ENCODE data around the gene RNF220.

RNF220 gene

DNA sequence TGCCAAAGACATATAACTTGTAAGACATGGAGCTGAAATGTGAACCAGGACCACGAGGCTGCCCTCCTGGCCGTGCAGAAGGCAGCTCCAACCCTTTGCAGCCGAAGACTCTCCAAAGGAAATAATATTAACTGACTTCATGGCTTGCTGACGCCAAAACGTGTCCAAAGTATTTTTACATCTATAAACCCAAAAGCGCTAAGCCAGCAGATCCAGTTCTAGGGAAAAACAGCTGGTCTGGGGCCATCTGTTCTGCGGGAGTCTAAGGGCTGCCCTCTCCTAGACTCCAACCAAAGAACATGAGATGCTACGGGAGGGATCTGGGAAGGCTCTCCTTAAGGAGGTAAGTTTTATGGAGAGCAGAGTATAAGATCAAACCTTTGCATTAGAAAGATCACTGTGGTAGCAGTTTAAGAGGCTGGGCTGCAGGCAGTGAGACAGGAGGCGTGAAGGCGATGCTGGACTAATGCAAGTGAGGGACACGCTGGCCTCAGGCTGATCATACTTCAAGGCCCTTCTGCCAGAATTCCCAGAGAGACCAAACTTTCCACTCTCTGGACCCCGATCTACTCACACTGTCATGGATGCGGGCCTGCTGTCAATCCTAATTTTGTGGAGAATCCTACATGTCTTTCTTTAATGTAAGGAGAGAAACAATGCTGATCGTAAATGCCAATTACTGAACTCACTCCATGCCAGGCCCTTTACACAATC is 268.1 kb downstream of the RNF220 start:
- no peak for DNase-seq (ENCODE audit: extremely low read depth in 1 of 2, low read depth in 1 of 2)

GRCh38 chr1:44673675-44674112 is 268.6 kb downstream of the RNF220 start:
- DNase-seq (ENCODE audit: extremely low read depth in 1 of 2, low read depth in 1 of 2), result no peak

- peak; percentile 86 to 94 for DNase-seq (ENCODE audit: extremely low read depth in 1 of 2, low read depth in 1 of 2)
Observed at GRCh38 chr1:44674113-44675000, 269.3 kb downstream of the RNF220 start, which contains the start of the genes ARMH1 and TMEM53. Gene ARMH1 (plus strand): TSS chr1:44674714. CDS start chr1:44689698, 14,984 bp downstream. Gene TMEM53 (minus strand): TSS chr1:44674481. CDS start chr1:44674391, 90 bp downstream.

GRCh38 chr1:44675186-44675585 is 270.1 kb downstream of the RNF220 start:
- DNase-seq (ENCODE audit: extremely low read depth in 1 of 2, low read depth in 1 of 2), result no peak

DNA sequence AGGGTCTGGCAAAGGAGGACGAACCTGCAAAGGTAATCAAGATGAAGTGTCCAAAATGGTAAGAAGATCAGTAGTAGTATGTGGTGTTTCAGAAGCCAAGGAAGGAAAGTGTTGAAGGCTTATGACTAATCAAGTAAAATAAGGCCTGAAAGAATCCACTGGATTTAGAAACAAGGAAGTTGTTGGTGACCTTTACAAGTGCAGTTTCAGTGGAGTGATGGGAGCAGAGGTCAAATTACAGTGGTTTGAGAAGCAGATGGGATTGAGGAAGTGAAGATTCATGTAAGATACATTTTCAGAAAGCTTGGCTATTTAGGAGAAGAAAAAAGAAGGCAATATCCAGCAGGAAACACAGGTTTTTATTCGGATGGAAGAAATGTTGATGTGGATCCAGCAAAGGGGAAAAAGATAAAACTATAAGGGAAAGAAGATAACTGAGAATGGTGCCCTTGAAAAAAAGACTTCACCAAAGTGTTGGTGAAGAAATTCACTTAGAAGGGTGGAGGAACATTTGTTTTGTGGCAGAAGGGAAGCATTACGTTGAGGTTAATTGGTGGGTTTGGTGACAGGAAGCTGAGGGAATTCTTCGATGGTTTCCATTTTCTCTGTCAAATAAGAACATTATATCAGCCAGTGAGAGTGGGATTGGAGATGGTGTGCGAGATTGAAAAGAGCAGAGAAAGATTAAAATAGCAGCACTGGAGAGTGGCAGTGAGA is 271.6 kb downstream of the RNF220 start:
- no peak for DNase-seq (ENCODE audit: extremely low read depth in 1 of 2, low read depth in 1 of 2)

- no peak for DNase-seq (ENCODE audit: extremely low read depth in 1 of 2, low read depth in 1 of 2)
Observed at GRCh38 chr1:44677201-44677766, 272.2 kb downstream of the RNF220 start.

- no peak for DNase-seq (ENCODE audit: extremely low read depth in 1 of 2, low read depth in 1 of 2)
Observed at GRCh38 chr1:44678120-44678519, 273.1 kb downstream of the RNF220 start.

GRCh38 chr1:44678626-44679025 is 273.6 kb downstream of the RNF220 start:
- DNase-seq (ENCODE audit: extremely low read depth in 1 of 2, low read depth in 1 of 2), result no peak

- no peak for DNase-seq (ENCODE audit: extremely low read depth in 1 of 2, low read depth in 1 of 2)
Observed at GRCh38 chr1:44679468-44679867, 274.4 kb downstream of the RNF220 start.

GRCh38 chr1:44681905-44682882 is 277.1 kb downstream of the RNF220 start:
- DNase-seq (ENCODE audit: extremely low read depth in 1 of 2, low read depth in 1 of 2), result no peak

- no peak for DNase-seq (ENCODE audit: extremely low read depth in 1 of 2, low read depth in 1 of 2)
Observed at GRCh38 chr1:44682883-44683265, 277.8 kb downstream of the RNF220 start.

- DNase-seq (ENCODE audit: extremely low read depth in 1 of 2, low read depth in 1 of 2), result no peak
Observed at GRCh38 chr1:44684525-44684924, 279.5 kb downstream of the RNF220 start.

DNA sequence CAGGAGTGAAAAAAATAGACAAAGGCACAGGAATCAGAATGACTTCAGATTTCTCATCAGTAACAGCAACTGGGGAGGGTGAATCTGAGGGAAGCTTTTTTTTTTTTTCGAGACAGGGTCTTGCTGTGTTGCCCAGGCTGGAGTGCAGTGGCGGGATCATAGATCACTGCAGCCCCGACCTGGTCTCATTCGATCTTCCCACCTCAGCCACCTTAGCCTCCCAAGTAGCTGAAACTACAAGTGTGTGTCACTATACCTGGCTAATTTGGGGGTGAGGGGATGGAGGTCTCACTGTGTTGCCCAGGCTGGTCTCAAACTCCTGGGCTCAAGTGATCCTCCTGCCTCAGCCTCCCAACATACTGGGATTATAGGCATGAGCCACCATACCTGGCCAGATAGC is 280.2 kb downstream of the RNF220 start:
- no peak for DNase-seq (ENCODE audit: extremely low read depth in 1 of 2, low read depth in 1 of 2)

- no peak for DNase-seq (ENCODE audit: extremely low read depth in 1 of 2, low read depth in 1 of 2)
Observed at GRCh38 chr1:44685881-44686280, 280.8 kb downstream of the RNF220 start.

DNA sequence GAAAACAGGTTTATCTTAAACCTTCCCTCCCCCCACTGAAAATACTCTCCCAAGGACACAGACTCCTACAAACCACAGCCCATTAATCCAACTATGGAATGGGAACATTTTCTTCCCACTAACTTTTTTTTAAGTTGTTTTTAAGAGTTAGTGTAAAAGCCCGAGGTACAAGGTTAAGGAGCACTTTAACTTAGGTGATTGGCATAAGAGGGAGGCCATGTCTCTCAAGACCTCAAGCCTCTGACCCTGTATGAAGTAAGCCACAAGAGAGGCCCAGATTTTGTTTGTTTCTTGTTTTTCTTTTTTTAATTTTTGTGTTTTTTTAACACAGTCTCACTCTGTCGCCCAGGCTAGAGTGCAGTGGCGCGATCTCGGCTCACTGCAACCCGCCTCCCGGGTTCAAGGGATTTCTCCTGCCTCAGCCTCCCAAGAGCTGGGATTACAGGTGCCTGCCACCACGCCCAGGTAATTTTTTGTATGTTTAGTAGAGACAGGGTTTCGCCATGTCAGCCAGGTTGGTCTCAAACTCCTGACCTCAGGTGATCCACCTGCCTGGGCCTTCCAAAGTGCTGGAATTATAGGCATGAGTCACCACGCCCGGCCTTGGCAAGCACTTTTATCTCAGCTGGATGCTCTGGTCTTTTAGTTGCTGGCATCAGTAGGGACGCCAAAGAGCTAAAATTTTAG is 283.8 kb downstream of the RNF220 start:
- DNase-seq (ENCODE audit: extremely low read depth in 1 of 2, low read depth in 1 of 2), result no peak

GRCh38 chr1:44689447-44689765 is 284.4 kb downstream of the RNF220 start:
- DNase-seq (ENCODE audit: extremely low read depth in 1 of 2, low read depth in 1 of 2), result no peak

DNA sequence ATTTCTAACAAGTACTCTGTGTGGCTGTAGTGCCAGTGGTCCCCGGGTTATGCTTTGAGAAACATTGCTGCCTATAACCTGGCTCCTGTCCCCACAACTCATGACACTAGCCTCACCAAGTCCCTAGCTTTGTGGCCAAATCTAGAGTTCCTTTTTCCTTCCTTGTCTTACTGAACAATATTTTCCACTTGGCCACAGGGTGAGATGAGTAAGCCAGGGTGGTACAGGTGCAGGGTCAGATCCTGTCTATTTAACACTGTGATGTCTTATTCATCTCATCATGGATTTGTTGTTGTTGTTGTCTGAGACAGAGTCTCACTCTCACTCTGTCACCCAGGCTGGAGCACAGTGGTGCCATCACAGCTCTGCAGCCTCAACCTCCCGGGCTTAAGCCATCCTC is 288.1 kb downstream of the RNF220 start:
- no peak for DNase-seq (ENCODE audit: extremely low read depth in 1 of 2, low read depth in 1 of 2)

- no peak for DNase-seq (ENCODE audit: extremely low read depth in 1 of 2, low read depth in 1 of 2)
Observed at GRCh38 chr1:44693900-44694299, 288.8 kb downstream of the RNF220 start.

- no peak for DNase-seq (ENCODE audit: extremely low read depth in 1 of 2, low read depth in 1 of 2)
Observed at GRCh38 chr1:44694863-44695478, 289.9 kb downstream of the RNF220 start.
